GM08714 (cell line): Measurements from ENCODE around the gene EFHD1.
"Not testable (repeated sequence)": the region's sequence is repeated elsewhere in the genome, so short reads cannot be mapped to it uniquely, and the experiment has no call there.

ENCODE experiments used
- H3K4me3 ChIP-seq: fragments of 200-500 bp; sonication (Bioruptor generic); 2 replicates; pipeline ENCODE4 v1.5.1; 2014; ENCODE audit warnings: mild to moderate bottlenecking, low read length, inconsistent platforms
- ZNF274 ChIP-seq: IDR thresholded peaks from 2 replicates; pipeline ENCODE4 v1.6.1; 2012; ENCODE audit warnings: mild to moderate bottlenecking, low read depth, low read length

Gene EFHD1

GRCh38 chr2:232653441-232653840 lies 20.0 kb downstream of the EFHD1 start:
- TF ChIP-seq ZNF274: no peak
- no peak overlapping the region for H3K4me3 ChIP-seq

GRCh38 chr2:232655392-232655791 lies 22.0 kb downstream of the EFHD1 start:
- no peak overlapping the region for H3K4me3 ChIP-seq
- TF ChIP-seq ZNF274: no peak

GRCh38 chr2:232658217-232658785 lies 24.9 kb downstream of the EFHD1 start:
- TF ChIP-seq ZNF274: no peak
- H3K4me3 ChIP-seq: no peak overlapping the region

- no peak for TF ChIP-seq ZNF274
- no peak overlapping the region for H3K4me3 ChIP-seq
These were observed 26.0 kb downstream of the EFHD1 start for GRCh38 chr2:232659359-232659758.

- TF ChIP-seq ZNF274: no peak
- no peak overlapping the region for H3K4me3 ChIP-seq
These were observed 29.3 kb downstream of the EFHD1 start for GRCh38 chr2:232662486-232663260.

- H3K4me3 ChIP-seq: no peak overlapping the region
- no peak for TF ChIP-seq ZNF274
These were observed 32.8 kb downstream of the EFHD1 start for GRCh38 chr2:232666051-232666805.

- TF ChIP-seq ZNF274: no peak
These were observed 34.7 kb downstream of the EFHD1 start for GRCh38 chr2:232667989-232668583.

GRCh38 chr2:232668805-232669444 lies 35.5 kb downstream of the EFHD1 start:
- H3K4me3 ChIP-seq: no peak overlapping the region
- no peak for TF ChIP-seq ZNF274

More at GRCh38 chr2:232667989-232668583, 34.7 kb downstream of the EFHD1 start:
- no peak overlapping the region for H3K4me3 ChIP-seq

GRCh38 chr2:232672588-232672987 lies 39.2 kb downstream of the EFHD1 start:
- H3K4me3 ChIP-seq: no peak overlapping the region
- TF ChIP-seq ZNF274: no peak

- H3K4me3 ChIP-seq: no peak overlapping the region
- no peak for TF ChIP-seq ZNF274
These were observed 41.1 kb downstream of the EFHD1 start for GRCh38 chr2:232674491-232674890.

- TF ChIP-seq ZNF274: no peak
- H3K4me3 ChIP-seq: no peak overlapping the region
These were observed 42.0 kb downstream of the EFHD1 start for GRCh38 chr2:232675381-232675780.

GRCh38 chr2:232680006-232680405 lies 46.6 kb downstream of the EFHD1 start:
- H3K4me3 ChIP-seq: no peak overlapping the region
- TF ChIP-seq ZNF274: no peak

- no peak overlapping the region for H3K4me3 ChIP-seq
- no peak for TF ChIP-seq ZNF274
These were observed 48.1 kb downstream of the EFHD1 start for GRCh38 chr2:232681527-232681926.

- no peak for TF ChIP-seq ZNF274
- H3K4me3 ChIP-seq: no peak overlapping the region
These were observed 50.0 kb downstream of the EFHD1 start for GRCh38 chr2:232683368-232683767.

GRCh38 chr2:232685391-232685790 lies 52.0 kb downstream of the EFHD1 start:
- H3K4me3 ChIP-seq: not testable (repeated sequence)
